NCI-H1436 treated with DMSO at 0.1 percent for 48 hours (cell line): ENCODE measurements around the gene TRAPPC5.

Source experiments
- DNase-seq: peaks from one replicate; lab custom pipeline; 2025; lab: John Stamatoyannopoulos, UW

TRAPPC5 gene

GRCh38 chr19:7645656-7646425 is 34.8 kb upstream of the TRAPPC5 start:
- DNase-seq, result no peak

- no peak for DNase-seq
Measured at GRCh38 chr19:7646426-7646700, 34.3 kb upstream of the TRAPPC5 start.

GRCh38 chr19:7647156-7647555 is 33.5 kb upstream of the TRAPPC5 start:
- no peak for DNase-seq

- DNase-seq, result no peak
Measured at GRCh38 chr19:7648265-7649014, 32.2 kb upstream of the TRAPPC5 start.

- DNase-seq, result no peak
Measured at GRCh38 chr19:7650148-7650547, 30.5 kb upstream of the TRAPPC5 start.

- DNase-seq, result peak; percentile 35
Measured at GRCh38 chr19:7652061-7652641, 28.5 kb upstream of the TRAPPC5 start.

- DNase-seq, result no peak
Measured at GRCh38 chr19:7654401-7654800, 26.2 kb upstream of the TRAPPC5 start.

GRCh38 chr19:7655581-7655980 is 25.1 kb upstream of the TRAPPC5 start:
- no peak for DNase-seq

- DNase-seq, result no peak
Measured at GRCh38 chr19:7657131-7657751, 23.4 kb upstream of the TRAPPC5 start.

- DNase-seq, result no peak
Measured at GRCh38 chr19:7658219-7658686, 22.4 kb upstream of the TRAPPC5 start.

GRCh38 chr19:7661744-7662538 is 18.7 kb upstream of the TRAPPC5 start:
- DNase-seq, result no peak

- DNase-seq, result no peak
Measured at GRCh38 chr19:7662657-7663056, 18.0 kb upstream of the TRAPPC5 start.

- no peak for DNase-seq
Measured at GRCh38 chr19:7663706-7664105, 16.9 kb upstream of the TRAPPC5 start.

- DNase-seq, result no peak
Measured at GRCh38 chr19:7665076-7665475, 15.6 kb upstream of the TRAPPC5 start.

- DNase-seq, result no peak
Measured at GRCh38 chr19:7668842-7669241, 11.8 kb upstream of the TRAPPC5 start, which contains the start of gene RETN. Gene RETN, plus strand, starts transcription at chr19:7669049. Its CDS starts 278 bp downstream, at chr19:7669327.

GRCh38 chr19:7669641-7670040 is 11.0 kb upstream of the TRAPPC5 start:
- no peak for DNase-seq

GRCh38 chr19:7670150-7670783 is 10.4 kb upstream of the TRAPPC5 start:
- DNase-seq, result no peak

GRCh38 chr19:7670790-7671189 is 9.8 kb upstream of the TRAPPC5 start:
- DNase-seq, result no peak

GRCh38 chr19:7672522-7672921 is 8.1 kb upstream of the TRAPPC5 start:
- DNase-seq, result no peak

- DNase-seq, result no peak
Measured at GRCh38 chr19:7674010-7675005, 6.3 kb upstream of the TRAPPC5 start.
